HCT116 (cell line): Measurements from ENCODE around the gene PDSS2. TPM values are rescaled to one million over a fixed set of nuclear protein-coding genes. Genes with fewer than 3 reads are reported as not detected.

Source experiments
- ATAC-seq: fragments of 200-7000 bp; cut with Tn5 transposase; 2 replicates; pipeline ENCODE4 v1.9.1; 2020; ENCODE audit warnings: mild to moderate bottlenecking, moderate library complexity
- BruUV-seq: library from RNA; stranded (reverse); fragments of 400-500 nt; replicated peaks from 2 replicates; lab custom pipeline; 2021; lab: Mats Ljungman, UMichigan
- CTCF ChIA-PET: fragments of 300-600 bp; sonication (Branson Sonifier 250); formaldehyde crosslinking; loops from one replicate; lab custom pipeline; 2021; ENCODE audit warnings: antibody characterized with exemption; lab: Charles Lee
- POLR2A ChIA-PET: fragments of 300-600, 350-600 bp; sonication (Branson Sonifier 250); formaldehyde crosslinking; loops from one replicate; lab custom pipeline; 2021; ENCODE audit warnings: antibody characterized with exemption; lab: Charles Lee
- RAD21 ChIA-PET, 2 experiments: fragments of 300-600 bp; sonication (Branson Sonifier 250); formaldehyde crosslinking; loops; one replicate each; lab custom pipeline; 2023; ENCODE audit warnings: low total read pairs in 2 of 2; ENCODE audit not compliant: uncharacterized antibody in 2 of 2, unreplicated experiment in 2 of 2, low non-redundant PET in 1 of 2; lab: Charles Lee
- DNase-seq: peaks from one replicate; pipeline ENCODE4 v3.0.0-alpha.2; 2010; ENCODE audit warnings: low read depth, low spot score
- H2AFZ ChIP-seq: fragments of 200-600 bp; shearing (Covaris generic), sonication (generic); 2 replicates; pipeline ENCODE4 v1.6.1; 2017; ENCODE audit warnings: low read depth, mixed run types, mixed read lengths, antibody characterized with exemption, low read length; ENCODE audit not compliant: poor library complexity, severe bottlenecking
- H3K27ac ChIP-seq: 2 replicates; pipeline ENCODE4 v1.5.1; 2012; ENCODE audit warnings: low read depth, low read length
- H3K27me3 ChIP-seq: fragments of 200-600 bp; sonication (generic); 2 replicates; pipeline ENCODE4 v1.6.1; 2016; ENCODE audit warnings: mixed run types, low read length, mixed read lengths; ENCODE audit not compliant: insufficient read depth
- H3K36me3 ChIP-seq, 2 experiments: fragments of 200-500 bp in 1 of 2; fragments of 200-600 bp in 1 of 2; sonication (Bioruptor generic) in 1 of 2; sonication (generic) in 1 of 2; 2 replicates each; pipeline versions ENCODE4 v1.5.1 to v1.6.1; 2014 to 2016; ENCODE audit warnings: low read length in 2 of 2, inconsistent platforms in 1 of 2, mixed read lengths in 1 of 2, mixed run types in 1 of 2; ENCODE audit not compliant: insufficient read depth in 2 of 2, control insufficient read depth in 1 of 2
- H3K4me1 ChIP-seq, 2 experiments: fragments of 200-600 bp in 1 of 2; sonication (generic) in 1 of 2; 2 replicates each; pipeline versions ENCODE4 v1.5.1 to v1.6.1; 2012 to 2017; ENCODE audit warnings: low read length in 2 of 2, inconsistent platforms in 1 of 2, mild to moderate bottlenecking in 1 of 2, mixed read lengths in 1 of 2, mixed run types in 1 of 2, moderate library complexity in 1 of 2; ENCODE audit not compliant: insufficient read depth in 2 of 2, control insufficient read depth in 1 of 2
- H3K4me2 ChIP-seq: fragments of 200-600 bp; sonication (generic); 2 replicates; pipeline ENCODE4 v1.6.1; 2017; ENCODE audit warnings: mixed run types, low read length, mixed read lengths
- H3K4me3 ChIP-seq, 2 experiments: fragments of 200-600 bp in 1 of 2; sonication (generic) in 1 of 2; replicated peaks in 1 of 2; 2 replicates each; pipeline ENCODE4 v1.5.1; 2011 to 2016; ENCODE audit warnings: low read length in 2 of 2, control low read depth in 1 of 2, low read depth in 1 of 2, mild to moderate bottlenecking in 1 of 2, mixed read lengths in 1 of 2, mixed run types in 1 of 2
- H3K79me2 ChIP-seq: fragments of 200-600 bp; sonication (generic); 2 replicates; pipeline ENCODE4 v1.6.1; 2017; ENCODE audit warnings: mild to moderate bottlenecking, mixed run types, low read length, moderate library complexity, mixed read lengths; ENCODE audit not compliant: insufficient read depth
- H3K9ac ChIP-seq: fragments of 200-600 bp; sonication (generic); 2 replicates; pipeline ENCODE4 v1.6.1; 2016; ENCODE audit warnings: low read length, mixed read lengths
- H3K9me2 ChIP-seq: fragments of 200-600 bp; sonication (generic), shearing (Covaris generic); 2 replicates; pipeline ENCODE4 v1.6.1; 2017; ENCODE audit warnings: mixed run types, mild to moderate bottlenecking, moderate library complexity; ENCODE audit not compliant: insufficient read depth
- H3K9me3 ChIP-seq, 2 experiments: fragments of 200-500 bp in 1 of 2; fragments of 200-600 bp in 1 of 2; sonication (Bioruptor generic) in 1 of 2; sonication (generic) in 1 of 2; 2 replicates each; pipeline ENCODE4 v1.6.1; 2014 to 2017; ENCODE audit warnings: low read length in 2 of 2, mixed read lengths in 2 of 2, inconsistent platforms in 1 of 2, low read depth in 1 of 2, mild to moderate bottlenecking in 1 of 2, mixed run types in 1 of 2, moderate library complexity in 1 of 2; ENCODE audit not compliant: control insufficient read depth in 1 of 2, insufficient read depth in 1 of 2
- H4K20me1 ChIP-seq: fragments of 200-600 bp; sonication (generic), shearing (Covaris generic); 2 replicates; pipeline ENCODE4 v1.6.1; 2017; ENCODE audit warnings: mixed run types, mild to moderate bottlenecking, moderate library complexity; ENCODE audit not compliant: insufficient read depth
- CBX3 ChIP-seq: IDR thresholded peaks from 2 replicates; pipeline ENCODE4 v1.6.1; 2012; ENCODE audit warnings: low read depth
- CEBPB ChIP-seq: IDR thresholded peaks from 2 replicates; pipeline ENCODE4 v1.6.1; 2012; ENCODE audit warnings: low read depth
- EGR1 ChIP-seq: IDR thresholded peaks from 2 replicates; pipeline ENCODE4 v1.6.1; 2012; ENCODE audit warnings: low read depth
- ELF1 ChIP-seq: IDR thresholded peaks from 2 replicates; pipeline ENCODE4 v1.6.1; 2012; ENCODE audit warnings: low read depth, borderline replicate concordance
- EZH2 ChIP-seq: fragments of 200-600 bp; sonication (generic); IDR thresholded peaks from 2 replicates; pipeline ENCODE4 v1.6.1; 2017; ENCODE audit warnings: antibody characterized with exemption, mixed run types
- EZH2phosphoT487 ChIP-seq: fragments of 200-600 bp; IDR thresholded peaks from 2 replicates; pipeline ENCODE4 v1.6.1; 2018; ENCODE audit warnings: antibody characterized with exemption, borderline replicate concordance
- FOSL1 ChIP-seq: IDR thresholded peaks from 2 replicates; pipeline ENCODE4 v1.6.1; 2012; ENCODE audit warnings: low read depth
- POLR2A ChIP-seq: IDR thresholded peaks from 2 replicates; pipeline ENCODE4 v1.7.0; 2011; ENCODE audit warnings: borderline replicate concordance; ENCODE audit not compliant: insufficient read depth, insufficient read length; ENCODE audit errors: extremely low read depth
- RAD21 ChIP-seq: IDR thresholded peaks from 2 replicates; pipeline ENCODE4 v1.6.1; 2012; ENCODE audit warnings: low read depth, mild to moderate bottlenecking
- SIN3A ChIP-seq: IDR thresholded peaks from 2 replicates; pipeline ENCODE4 v1.6.1; 2012; ENCODE audit warnings: low read depth
- SP1 ChIP-seq: IDR thresholded peaks from 2 replicates; pipeline ENCODE4 v1.6.1; 2012; ENCODE audit warnings: low read depth
- SRF ChIP-seq: IDR thresholded peaks from 2 replicates; pipeline ENCODE4 v1.6.1; 2012; ENCODE audit warnings: low read depth
- TCF7L2 ChIP-seq: IDR thresholded peaks from 2 replicates; pipeline ENCODE4 v1.7.0; 2011; ENCODE audit warnings: borderline replicate concordance, inconsistent platforms; ENCODE audit not compliant: insufficient read depth, insufficient read length; ENCODE audit errors: extremely low read depth
- YY1 ChIP-seq: IDR thresholded peaks from 2 replicates; pipeline ENCODE4 v1.6.1; 2011; ENCODE audit warnings: low read length, low read depth, moderate library complexity, mild to moderate bottlenecking; ENCODE audit not compliant: insufficient replicate concordance; ENCODE audit errors: extremely low read depth
- ZFX ChIP-seq: fragments of 450-650 bp; IDR thresholded peaks from 2 replicates; pipeline ENCODE4 v1.6.1; 2017
- ZNF274 ChIP-seq: fragments of 200-500 bp; sonication (Bioruptor generic); IDR thresholded peaks from 2 replicates; pipeline ENCODE4 v1.6.1; 2014; ENCODE audit warnings: mild to moderate bottlenecking, low read depth, low read length, inconsistent platforms
- intact Hi-C: fragments of 100-400 bp; cut with micrococcal nuclease; formaldehyde crosslinking; loops from 2 replicates; pipeline ENCODE4 v1.10.0; 2022
- total RNA-seq: library from RNA; stranded (reverse); gene quantifications from one replicate; pipeline ENCODE4 v1.2.1, GENCODE V29; 2021; ENCODE audit not compliant: unreplicated experiment
- TF ChIP-seq, protein P1 (sequence below), 3 experiments: fragments of 200-600 bp in 1 of 3; sonication (generic) in 1 of 3; IDR thresholded peaks in 2 of 3; conservative IDR thresholded peaks in 1 of 3; 2 replicates each; pipeline ENCODE4 v1.5.1; 2012 to 2017; ENCODE audit warnings: low read depth in 2 of 3, low read length in 2 of 3, antibody characterized with exemption in 1 of 3, borderline replicate concordance in 1 of 3, control low read depth in 1 of 3, mild to moderate bottlenecking in 1 of 3, mixed read lengths in 1 of 3, mixed run types in 1 of 3, moderate library complexity in 1 of 3; ENCODE audit not compliant: insufficient read depth in 1 of 3
- TF ChIP-seq, protein P2 (sequence below): IDR thresholded peaks from 2 replicates; pipeline ENCODE4 v1.6.1; 2012; ENCODE audit warnings: low read depth
- TF ChIP-seq, protein P3 (sequence below): IDR thresholded peaks from 2 replicates; pipeline ENCODE4 v1.6.1; 2012

Gene PDSS2
- total RNA-seq, 1 experiment from 2014 or later, result 12.2 TPM

DNA sequence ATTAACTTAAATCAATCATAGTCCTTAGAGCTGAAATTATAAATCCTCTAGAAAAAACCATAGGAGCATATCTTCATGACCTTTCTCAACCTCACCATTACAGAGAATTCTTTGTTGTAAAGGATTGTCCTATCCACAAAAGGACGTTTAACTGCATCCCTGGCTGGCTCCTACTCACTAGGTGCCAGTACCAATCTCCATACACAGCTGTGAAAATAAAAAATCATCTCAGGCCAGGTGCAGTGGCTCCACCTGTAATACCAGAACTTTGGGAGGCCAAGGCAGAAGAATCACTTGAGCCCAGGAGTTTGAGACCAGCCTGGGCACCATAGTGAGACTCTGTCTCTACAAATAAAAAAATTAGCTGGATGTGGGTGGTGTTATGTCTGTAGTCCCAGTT, 89.9 kb downstream of the PDSS2 start:
- Histone ChIP-seq H3K9me2 (no peaks in the 10 kb centered on the region), H3K9ac (no peak overlapping the region), H3K36me3 (no peaks in the 10 kb centered on the region), H2AFZ (no peak overlapping the region), H3K27me3 (no peaks in the 10 kb centered on the region), H3K4me1 (no peaks in the 10 kb centered on the region), H4K20me1 (no peaks in the 10 kb centered on the region), H3K79me2 (no peaks in the 10 kb centered on the region; the same call in 1 of the 2 replicates), H3K27ac (no peak overlapping the region), H3K4me2 (no peak overlapping the region), H3K9me3 (no peaks in the 10 kb centered on the region), H3K4me3 (no peak overlapping the region)
- CTCF ChIA-PET, result no interaction called here
- POLR2A ChIA-PET, result no interaction called here
- ATAC-seq (no peak), DNase-seq (no peak)
- RAD21 ChIA-PET, result no interaction called here
- BruUV-seq, result no TSS peak
- intact Hi-C loops, result no loop called here
- TF ChIP-seq, protein P1, sequence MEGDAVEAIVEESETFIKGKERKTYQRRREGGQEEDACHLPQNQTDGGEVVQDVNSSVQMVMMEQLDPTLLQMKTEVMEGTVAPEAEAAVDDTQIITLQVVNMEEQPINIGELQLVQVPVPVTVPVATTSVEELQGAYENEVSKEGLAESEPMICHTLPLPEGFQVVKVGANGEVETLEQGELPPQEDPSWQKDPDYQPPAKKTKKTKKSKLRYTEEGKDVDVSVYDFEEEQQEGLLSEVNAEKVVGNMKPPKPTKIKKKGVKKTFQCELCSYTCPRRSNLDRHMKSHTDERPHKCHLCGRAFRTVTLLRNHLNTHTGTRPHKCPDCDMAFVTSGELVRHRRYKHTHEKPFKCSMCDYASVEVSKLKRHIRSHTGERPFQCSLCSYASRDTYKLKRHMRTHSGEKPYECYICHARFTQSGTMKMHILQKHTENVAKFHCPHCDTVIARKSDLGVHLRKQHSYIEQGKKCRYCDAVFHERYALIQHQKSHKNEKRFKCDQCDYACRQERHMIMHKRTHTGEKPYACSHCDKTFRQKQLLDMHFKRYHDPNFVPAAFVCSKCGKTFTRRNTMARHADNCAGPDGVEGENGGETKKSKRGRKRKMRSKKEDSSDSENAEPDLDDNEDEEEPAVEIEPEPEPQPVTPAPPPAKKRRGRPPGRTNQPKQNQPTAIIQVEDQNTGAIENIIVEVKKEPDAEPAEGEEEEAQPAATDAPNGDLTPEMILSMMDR (IDR thresholded peaks at IDR 0.05 in 2 of 3, conservative IDR thresholded peaks at IDR 0.05 in 1 of 3; ENCODE audit: borderline replicate concordance in 1 of 3, insufficient read depth in 1 of 3, low read depth in 2 of 3, low read length in 2 of 3), result no peak
- TF ChIP-seq ZNF274 (no peak), TCF7L2 (no peak), CBX3 (no peak), CEBPB (no peak), ZFX (no peak), RAD21 (no peak), FOSL1 (no peak), SP1 (no peak), EZH2 (no peak), ELF1 (no peak), YY1 (no peak), SIN3A (no peak), EGR1 (no peak), EZH2phosphoT487 (no peak), SRF (no peak), POLR2A (no peak)
- TF ChIP-seq, protein P2, sequence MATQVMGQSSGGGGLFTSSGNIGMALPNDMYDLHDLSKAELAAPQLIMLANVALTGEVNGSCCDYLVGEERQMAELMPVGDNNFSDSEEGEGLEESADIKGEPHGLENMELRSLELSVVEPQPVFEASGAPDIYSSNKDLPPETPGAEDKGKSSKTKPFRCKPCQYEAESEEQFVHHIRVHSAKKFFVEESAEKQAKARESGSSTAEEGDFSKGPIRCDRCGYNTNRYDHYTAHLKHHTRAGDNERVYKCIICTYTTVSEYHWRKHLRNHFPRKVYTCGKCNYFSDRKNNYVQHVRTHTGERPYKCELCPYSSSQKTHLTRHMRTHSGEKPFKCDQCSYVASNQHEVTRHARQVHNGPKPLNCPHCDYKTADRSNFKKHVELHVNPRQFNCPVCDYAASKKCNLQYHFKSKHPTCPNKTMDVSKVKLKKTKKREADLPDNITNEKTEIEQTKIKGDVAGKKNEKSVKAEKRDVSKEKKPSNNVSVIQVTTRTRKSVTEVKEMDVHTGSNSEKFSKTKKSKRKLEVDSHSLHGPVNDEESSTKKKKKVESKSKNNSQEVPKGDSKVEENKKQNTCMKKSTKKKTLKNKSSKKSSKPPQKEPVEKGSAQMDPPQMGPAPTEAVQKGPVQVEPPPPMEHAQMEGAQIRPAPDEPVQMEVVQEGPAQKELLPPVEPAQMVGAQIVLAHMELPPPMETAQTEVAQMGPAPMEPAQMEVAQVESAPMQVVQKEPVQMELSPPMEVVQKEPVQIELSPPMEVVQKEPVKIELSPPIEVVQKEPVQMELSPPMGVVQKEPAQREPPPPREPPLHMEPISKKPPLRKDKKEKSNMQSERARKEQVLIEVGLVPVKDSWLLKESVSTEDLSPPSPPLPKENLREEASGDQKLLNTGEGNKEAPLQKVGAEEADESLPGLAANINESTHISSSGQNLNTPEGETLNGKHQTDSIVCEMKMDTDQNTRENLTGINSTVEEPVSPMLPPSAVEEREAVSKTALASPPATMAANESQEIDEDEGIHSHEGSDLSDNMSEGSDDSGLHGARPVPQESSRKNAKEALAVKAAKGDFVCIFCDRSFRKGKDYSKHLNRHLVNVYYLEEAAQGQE, result no peak
- TF ChIP-seq, protein P3, sequence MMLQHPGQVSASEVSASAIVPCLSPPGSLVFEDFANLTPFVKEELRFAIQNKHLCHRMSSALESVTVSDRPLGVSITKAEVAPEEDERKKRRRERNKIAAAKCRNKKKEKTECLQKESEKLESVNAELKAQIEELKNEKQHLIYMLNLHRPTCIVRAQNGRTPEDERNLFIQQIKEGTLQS, result no peak
